Effector CD4-positive, alpha-beta T cell (primary cell): ENCODE measurements around the gene ANKRD17.

ENCODE experiments used
- DNase-seq: peaks from one replicate; pipeline ENCODE4 v3.0.0-alpha.2; 2020

ANKRD17 gene

GRCh38 chr4:73103799-73104503 lies 154.6 kb downstream of the ANKRD17 start:
- no peak for DNase-seq

- no peak for DNase-seq
Measured at GRCh38 chr4:73099143-73099542, 159.5 kb downstream of the ANKRD17 start.

GRCh38 chr4:73098713-73099112 lies 159.9 kb downstream of the ANKRD17 start:
- no peak for DNase-seq

DNA sequence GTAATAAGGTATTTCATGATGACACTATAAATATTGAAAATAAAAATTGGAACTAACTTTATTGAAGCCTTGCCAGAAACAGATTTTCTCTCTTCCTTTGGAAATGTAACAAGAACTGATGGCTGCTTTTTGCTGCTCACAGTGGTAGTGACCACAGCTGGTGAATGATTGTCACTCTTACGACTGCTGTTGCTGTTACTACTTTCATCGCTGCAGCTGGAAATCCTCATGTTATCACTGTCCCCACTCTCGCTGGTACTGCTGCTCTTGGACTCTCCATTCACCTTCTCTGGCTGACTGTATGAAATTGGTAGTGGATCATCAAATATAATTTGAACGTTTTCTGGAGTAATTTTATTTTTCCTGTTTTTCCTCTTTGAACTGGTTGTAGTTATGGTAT lies 160.6 kb downstream of the ANKRD17 start:
- DNase-seq, result no peak

DNA sequence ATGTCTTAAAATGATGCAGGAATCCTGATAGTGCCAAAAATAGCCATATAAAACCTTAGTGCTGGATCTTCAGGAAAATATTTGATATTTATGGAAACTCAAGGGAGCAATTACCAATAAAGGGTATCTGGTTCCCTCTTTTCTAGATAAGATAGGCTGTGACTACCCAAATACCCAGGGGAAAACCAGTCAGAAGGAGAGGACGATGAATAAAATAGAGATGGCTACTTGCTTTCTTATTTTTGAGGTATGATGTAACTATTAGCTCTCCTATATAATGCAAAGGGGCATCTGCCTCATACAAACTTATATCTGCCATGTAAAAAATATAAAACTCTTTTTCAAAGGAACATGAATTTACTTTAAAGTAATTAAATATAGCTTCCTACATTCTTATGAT lies 165.7 kb downstream of the ANKRD17 start:
- DNase-seq, result no peak

- DNase-seq, result no peak
Measured at GRCh38 chr4:73090738-73091137, 167.9 kb downstream of the ANKRD17 start.

GRCh38 chr4:73087871-73088270 lies 170.7 kb downstream of the ANKRD17 start:
- no peak for DNase-seq

DNA sequence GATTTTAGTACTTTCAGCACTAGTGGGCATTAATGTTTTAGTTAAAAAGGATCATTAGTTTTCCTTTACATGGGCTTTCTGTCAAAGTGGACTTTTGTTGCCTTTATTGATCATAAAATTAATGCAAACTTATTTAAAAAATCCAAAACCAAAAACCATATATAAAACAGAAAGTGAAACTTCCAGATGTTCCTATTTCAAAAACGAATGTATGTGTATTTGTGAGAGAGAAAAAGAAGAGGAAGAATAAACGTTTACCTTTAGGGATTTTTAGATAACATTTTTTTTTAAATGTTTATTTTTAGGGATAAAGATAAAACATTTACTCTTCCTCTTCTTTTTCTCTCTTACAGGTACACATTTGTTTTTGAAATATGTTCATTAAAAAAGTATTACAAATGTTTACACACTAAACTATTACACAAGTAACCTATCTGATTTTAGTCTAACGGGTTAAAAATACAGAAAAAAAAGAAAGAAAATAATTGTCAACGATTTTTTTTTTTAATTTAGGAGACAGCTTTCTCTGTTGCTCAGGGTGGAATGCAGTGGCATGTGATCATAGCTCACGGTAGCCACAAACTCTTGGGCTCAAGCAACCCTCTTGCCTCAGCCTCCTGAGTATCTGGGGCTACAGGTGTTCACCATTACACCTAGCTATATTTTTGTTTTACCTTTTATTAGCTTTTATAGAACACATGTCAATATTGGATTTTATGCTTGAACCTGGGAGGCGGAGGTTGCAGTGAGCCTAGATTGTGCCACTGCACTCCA lies 172.3 kb downstream of the ANKRD17 start:
- no peak for DNase-seq

DNA sequence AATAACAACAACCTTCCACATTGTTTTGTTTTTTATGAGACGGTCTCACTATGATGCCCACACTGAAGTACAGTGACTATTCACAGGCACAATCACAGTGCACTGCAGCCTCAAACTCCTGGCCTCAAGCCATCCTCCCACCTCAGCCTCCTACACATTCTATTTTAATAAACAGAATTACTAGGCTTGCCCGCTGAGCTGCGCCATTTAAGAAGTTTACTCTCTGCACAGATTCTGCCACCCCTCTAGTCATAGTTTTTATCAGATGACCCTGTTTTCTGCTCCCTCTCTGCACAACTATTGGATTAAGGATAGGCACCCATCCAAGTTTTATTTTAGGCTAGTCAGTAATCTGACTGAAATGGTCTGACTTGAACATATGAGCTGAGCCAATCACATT lies 177.8 kb downstream of the ANKRD17 start:
- DNase-seq, result no peak

DNA sequence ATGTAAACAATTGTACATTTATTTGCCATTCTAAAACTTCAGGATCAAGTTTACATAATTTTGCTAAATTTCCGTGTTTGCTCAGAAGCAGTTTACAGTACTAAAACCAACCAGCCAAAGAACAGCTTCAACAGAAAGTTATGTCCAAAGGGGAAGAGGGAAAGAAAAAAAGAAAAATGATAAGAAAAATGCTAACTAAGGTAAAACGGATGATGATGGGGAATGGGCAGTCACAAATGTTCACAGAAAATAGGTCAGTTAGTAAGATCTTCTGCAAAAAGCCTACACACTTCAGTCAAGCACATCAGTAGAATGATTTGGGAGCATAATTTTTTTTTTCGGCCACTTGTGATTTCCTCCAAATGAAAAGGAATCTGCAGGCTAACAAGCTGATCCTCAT lies 182.8 kb downstream of the ANKRD17 start:
- DNase-seq, result no peak

DNA sequence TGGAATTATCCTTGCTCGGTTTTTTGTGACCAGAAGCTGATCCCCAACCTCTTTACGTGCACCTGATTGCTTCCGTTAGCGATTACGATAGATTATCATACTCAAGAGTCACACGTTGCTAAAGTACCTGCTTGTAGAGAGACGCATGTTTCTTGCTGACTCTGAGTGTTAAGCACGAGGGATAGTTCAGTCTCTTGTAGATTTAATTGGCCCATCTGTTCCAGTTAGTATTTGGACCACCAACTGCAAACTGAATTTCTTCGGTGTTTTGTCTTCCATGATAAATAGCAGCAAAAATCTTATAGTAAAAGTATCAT lies 188.6 kb downstream of the ANKRD17 start:
- DNase-seq, result no peak

DNA sequence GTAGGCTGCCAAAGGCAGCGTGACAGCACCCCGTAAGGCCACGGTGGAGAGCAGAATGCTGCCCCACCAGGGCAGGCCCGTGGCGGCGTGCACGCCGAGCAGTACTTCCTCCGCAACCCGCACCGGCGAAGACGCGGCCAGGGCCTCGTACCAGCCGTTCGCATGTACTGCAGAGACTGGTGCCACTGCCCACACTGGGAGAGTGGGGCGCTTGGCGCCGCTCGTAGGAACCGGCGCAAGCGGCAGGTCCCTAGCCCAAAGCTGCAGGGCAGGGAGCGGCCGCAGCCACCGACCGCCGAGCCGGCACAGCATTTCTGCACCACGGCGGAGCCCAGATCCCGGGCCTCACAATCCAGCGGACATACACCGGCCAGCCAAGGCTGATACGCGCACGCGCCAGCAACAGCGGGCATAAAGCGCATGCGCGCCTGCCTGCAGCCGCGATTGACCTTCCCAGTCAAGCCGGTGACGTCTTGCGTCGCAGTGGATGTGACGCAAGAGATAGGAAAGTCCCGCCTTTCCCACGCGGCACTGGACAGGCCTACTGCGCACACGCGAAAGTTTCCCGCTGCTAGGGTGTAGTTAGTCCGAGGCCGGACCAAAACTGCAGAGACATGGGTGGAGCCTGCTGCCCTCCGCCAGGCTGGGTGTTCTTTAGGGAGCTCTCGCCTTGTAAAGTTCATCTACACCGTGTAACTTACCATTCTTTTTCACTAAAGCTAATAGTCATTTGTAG lies 189.1 kb downstream of the ANKRD17 start, which contains the start of gene COX18:
Gene COX18, minus strand, starts transcription at position 379 of the 736 bp plus-strand sequence. Its CDS starts 67 bp downstream, at position 312.
- DNase-seq, result peak; percentile 90

GRCh38 chr4:73068491-73069337 lies 189.9 kb downstream of the ANKRD17 start:
- no peak for DNase-seq

DNA sequence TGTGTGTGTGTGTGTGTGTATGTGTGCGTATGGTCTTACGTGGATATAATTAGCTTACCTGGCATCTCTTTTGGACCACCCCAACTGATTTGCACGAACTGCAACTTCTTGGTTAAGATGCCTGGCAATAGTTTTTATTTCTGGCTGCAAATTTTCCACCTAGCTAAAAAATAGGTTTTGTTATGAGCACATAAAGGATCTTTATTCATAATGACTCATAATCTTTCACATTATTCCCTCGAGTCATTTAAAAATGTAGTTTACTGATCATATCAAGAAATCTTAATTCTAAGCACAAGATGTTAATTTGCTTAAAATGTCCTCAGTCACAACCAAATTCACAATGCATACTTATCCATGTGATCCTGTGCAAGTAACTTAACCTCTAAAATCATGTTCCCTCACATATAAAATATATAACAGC lies 190.6 kb downstream of the ANKRD17 start:
- no peak for DNase-seq

- DNase-seq, result peak; percentile 30
Measured at GRCh38 chr4:73066928-73067327, 191.7 kb downstream of the ANKRD17 start.

DNA sequence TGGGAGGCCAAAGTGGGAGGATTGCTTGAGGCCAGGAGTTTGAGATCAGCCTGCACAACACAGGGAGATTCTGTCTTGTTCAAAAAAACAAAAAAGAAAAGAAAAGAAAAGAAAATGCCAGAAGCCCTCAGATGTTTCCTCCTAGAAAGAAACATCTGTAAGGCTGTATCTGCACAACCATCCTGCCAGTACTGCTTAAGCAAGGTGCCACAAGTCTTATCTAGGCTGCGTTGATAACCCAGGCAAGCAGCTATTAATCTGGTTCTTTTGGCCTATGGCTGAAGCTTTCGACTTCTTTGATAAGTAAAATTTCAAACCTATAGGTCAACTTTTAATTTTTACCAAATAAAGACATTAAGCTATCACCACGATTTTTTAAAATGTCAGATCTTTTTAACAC lies 192.2 kb downstream of the ANKRD17 start:
- DNase-seq, result no peak

GRCh38 chr4:73064536-73064935 lies 194.1 kb downstream of the ANKRD17 start:
- no peak for DNase-seq

GRCh38 chr4:73055241-73055897 lies 203.2 kb downstream of the ANKRD17 start:
- DNase-seq, result no peak

- no peak for DNase-seq
Measured at GRCh38 chr4:73053974-73054480, 204.6 kb downstream of the ANKRD17 start.

DNA sequence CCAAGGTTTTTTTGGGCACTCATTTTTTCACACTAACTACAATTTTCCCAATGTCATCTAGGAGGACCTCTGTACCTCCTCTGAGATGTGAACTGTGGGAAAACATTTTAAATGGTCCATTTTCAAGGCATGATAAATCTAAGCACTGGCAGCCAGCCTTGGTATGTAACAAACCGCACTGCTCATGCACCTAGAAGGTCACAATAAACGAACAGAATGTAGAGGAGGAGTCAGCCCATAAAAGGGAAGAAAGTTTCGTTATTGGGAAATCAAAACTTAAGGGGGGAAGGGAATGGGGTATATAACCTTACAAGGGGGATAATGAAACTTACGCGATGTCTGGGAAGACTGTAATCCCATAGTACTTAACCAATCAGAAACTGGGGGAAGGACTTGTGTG lies 205.5 kb downstream of the ANKRD17 start:
- DNase-seq, result no peak

GRCh38 chr4:73051625-73052024 lies 207.0 kb downstream of the ANKRD17 start:
- DNase-seq, result no peak

DNA sequence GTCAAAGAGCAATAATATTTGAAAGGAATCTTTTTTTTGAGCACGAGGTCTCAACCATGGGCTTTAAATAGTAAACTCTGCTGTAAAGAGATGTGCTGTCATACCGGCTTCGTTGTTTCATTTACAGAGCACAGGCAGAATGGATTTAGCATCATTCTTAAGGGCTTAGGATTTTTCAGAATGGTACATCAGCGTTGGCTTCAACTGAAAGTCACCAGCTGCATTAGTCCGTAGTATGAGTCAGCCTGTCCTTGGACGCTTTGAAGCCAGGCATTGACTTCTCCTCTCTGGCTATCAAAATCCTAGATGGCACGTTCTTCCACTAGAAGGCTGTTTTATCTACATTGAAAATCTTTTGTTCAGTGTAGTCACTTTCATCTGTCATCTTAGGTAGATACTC lies 212.7 kb downstream of the ANKRD17 start:
- no peak for DNase-seq
